HepG2 (cell line): ENCODE results near the gene SORBS2. TPM values are rescaled to one million over a fixed set of nuclear protein-coding genes. Genes with fewer than 3 reads are reported as not detected.

ENCODE experiments used
- ARID2 ChIP-seq: sonication (generic); formaldehyde crosslinking; IDR thresholded peaks from 2 replicates; pipeline ENCODE4 v1.8.1; 2022; ENCODE audit warnings: mild to moderate bottlenecking, missing genetic modification reagents, borderline replicate concordance
- ERF ChIP-seq: IDR thresholded peaks from 2 replicates; pipeline ENCODE4 v1.6.1; 2018; ENCODE audit warnings: missing biosample characterization, missing genetic modification reagents
- MAFF ChIP-seq: IDR thresholded peaks from 2 replicates; pipeline ENCODE4 v1.6.1; 2011; ENCODE audit warnings: low read depth, low read length, improper control_type of control experiment
- MED1 ChIP-seq: sonication (generic); formaldehyde crosslinking; IDR thresholded peaks from 2 replicates; pipeline ENCODE4 v1.4.0; 2020; ENCODE audit warnings: missing genetic modification reagents
- NFATC3 ChIP-seq: sonication (generic); formaldehyde crosslinking; IDR thresholded peaks from 2 replicates; pipeline ENCODE4 v1.5.1; 2020; ENCODE audit warnings: mild to moderate bottlenecking, missing genetic modification reagents
- NKX3-1 ChIP-seq: sonication (generic); formaldehyde crosslinking; IDR thresholded peaks from 2 replicates; pipeline ENCODE4 v1.5.0; 2020; ENCODE audit warnings: missing genetic modification reagents
- PTBP1 ChIP-seq: fragments of 200-400 bp; formaldehyde crosslinking; IDR thresholded peaks from 2 replicates; pipeline ENCODE4 v1.6.1; 2018; ENCODE audit warnings: low read length, low read depth; ENCODE audit not compliant: poor library complexity, severe bottlenecking
- SAP130 ChIP-seq: IDR thresholded peaks from 2 replicates; pipeline ENCODE4 v1.6.1; 2016; ENCODE audit warnings: low read depth
- SOX6 ChIP-seq, 2 experiments: fragments of 450-650 bp in 1 of 2; sonication (generic) in 1 of 2; formaldehyde crosslinking in 1 of 2; IDR thresholded peaks; 2 replicates each; pipeline versions ENCODE4 v1.4.0 to v1.6.1; 2017 to 2020; ENCODE audit warnings: antibody characterized with exemption in 1 of 2, mild to moderate bottlenecking in 1 of 2, missing genetic modification reagents in 1 of 2
- TARDBP ChIP-seq: sonication (generic); formaldehyde crosslinking; IDR thresholded peaks from 2 replicates; pipeline ENCODE4 v1.8.0; 2022; ENCODE audit warnings: mild to moderate bottlenecking, missing genetic modification reagents
- YEATS2 ChIP-seq: sonication (generic); formaldehyde crosslinking; IDR thresholded peaks from 2 replicates; pipeline ENCODE4 v1.4.0; 2020; ENCODE audit warnings: missing genetic modification reagents, borderline replicate concordance
- ZBED4 ChIP-seq: sonication (generic); formaldehyde crosslinking; IDR thresholded peaks from 2 replicates; pipeline ENCODE4 v1.4.0; 2020; ENCODE audit warnings: missing genetic modification reagents, borderline replicate concordance
- ZFY ChIP-seq: sonication (generic); formaldehyde crosslinking; IDR thresholded peaks from 2 replicates; pipeline ENCODE4 v1.4.0; 2020; ENCODE audit warnings: missing genetic modification reagents
- ZNF670 ChIP-seq: sonication (generic); formaldehyde crosslinking; IDR thresholded peaks from 2 replicates; pipeline ENCODE4 v1.8.0; 2022; ENCODE audit warnings: mild to moderate bottlenecking, missing genetic modification reagents, borderline replicate concordance
- polyA plus RNA-seq, 8 experiments: library from polyadenylated mRNA; depleted of rRNA in 3 of 8; stranded (reverse) in 7 of 8; unstranded in 1 of 8; fragments of >200 nt; fragmentation: Illumina TruSeq in 4 of 8; extraction: Trizol in 4 of 8; gene quantifications; 2 replicates each; pipeline versions ENCODE4 v1.2.1 to v1.2.3, GENCODE V29; 2011 to 2016; ENCODE audit warnings: low read depth in 4 of 8, missing spikeins in 1 of 8, mixed read lengths in 1 of 8; ENCODE audit not compliant: insufficient read depth in 1 of 8
- total RNA-seq, 5 experiments: library from RNA; depleted of rRNA; stranded (reverse); fragments of >200 nt; fragmentation: Illumina TruSeq; extraction: Trizol; gene quantifications; 2 replicates each; pipeline ENCODE4 v1.2.3, GENCODE V29; 2016; ENCODE audit warnings: low read depth in 1 of 5
- TF ChIP-seq, protein P1 (sequence below): IDR thresholded peaks from 2 replicates; pipeline ENCODE4 v1.6.1; 2016
- TF ChIP-seq, protein P2 (sequence below): sonication (generic); formaldehyde crosslinking; IDR thresholded peaks from 2 replicates; pipeline ENCODE4 v1.5.1; 2020; ENCODE audit warnings: mild to moderate bottlenecking, moderate library complexity, missing genetic modification reagents
- TF ChIP-seq, protein P3 (sequence below): IDR thresholded peaks from 2 replicates; pipeline ENCODE4 v1.6.1; 2012; ENCODE audit warnings: low read depth, low read length, improper control_type of control experiment
- TF ChIP-seq, protein P4 (sequence below): sonication (generic); formaldehyde crosslinking; IDR thresholded peaks from 2 replicates; pipeline ENCODE4 v1.5.1; 2020; ENCODE audit warnings: mild to moderate bottlenecking, missing genetic modification reagents, moderate library complexity

The SORBS2 gene
- total and polyA plus RNA-seq, 2 of the 13 experiments (the other 11 are each of a cell fraction or from before 2014, with no cell fraction given) = 25.0 to 80.5 TPM

GRCh38 chr4:185712350-185713024 is 99.5 kb downstream of the SORBS2 start (continued):
- TF ChIP-seq NKX3-1 (no peak), MED1 (peak; percentile 75), MAFF (no peak), ERF (0 out of 2 replicates have a peak, but pooled peaks have one; percentile 5), PTBP1 (no peak), YEATS2 (CRISPR knock-in tag) (0 out of 2 replicates have a peak, but pooled peaks have one; percentile 6), SAP130 (CRISPR knock-in tag) (peak; percentile 45), NFATC3 (CRISPR knock-in tag) (no peak), ZBED4 (peak; percentile 29; the same call in 1 of the 2 replicates), ZNF670 (no peak), ZFY (CRISPR knock-in tag) (peak; percentile 58), ARID2 (CRISPR knock-in tag) (no peak), TARDBP (CRISPR knock-in tag) (peak; percentile 59; the same call in 1 of the 2 replicates), SOX6 (IDR thresholded peaks at IDR 0.05) (no peak), SOX6 (CRISPR knock-in tag; IDR thresholded peaks at IDR 0.05) (peak; percentile 79)
- TF ChIP-seq, protein P1, sequence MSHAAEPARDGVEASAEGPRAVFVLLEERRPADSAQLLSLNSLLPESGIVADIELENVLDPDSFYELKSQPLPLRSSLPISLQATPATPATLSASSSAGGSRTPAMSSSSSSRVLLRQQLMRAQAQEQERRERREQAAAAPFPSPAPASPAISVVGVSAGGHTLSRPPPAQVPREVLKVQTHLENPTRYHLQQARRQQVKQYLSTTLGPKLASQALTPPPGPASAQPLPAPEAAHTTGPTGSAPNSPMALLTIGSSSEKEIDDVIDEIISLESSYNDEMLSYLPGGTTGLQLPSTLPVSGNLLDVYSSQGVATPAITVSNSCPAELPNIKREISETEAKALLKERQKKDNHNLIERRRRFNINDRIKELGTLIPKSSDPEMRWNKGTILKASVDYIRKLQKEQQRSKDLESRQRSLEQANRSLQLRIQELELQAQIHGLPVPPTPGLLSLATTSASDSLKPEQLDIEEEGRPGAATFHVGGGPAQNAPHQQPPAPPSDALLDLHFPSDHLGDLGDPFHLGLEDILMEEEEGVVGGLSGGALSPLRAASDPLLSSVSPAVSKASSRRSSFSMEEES (CRISPR knock-in tag) = peak; percentile 46; the same call in 1 of the 2 replicates
- TF ChIP-seq, protein P2, sequence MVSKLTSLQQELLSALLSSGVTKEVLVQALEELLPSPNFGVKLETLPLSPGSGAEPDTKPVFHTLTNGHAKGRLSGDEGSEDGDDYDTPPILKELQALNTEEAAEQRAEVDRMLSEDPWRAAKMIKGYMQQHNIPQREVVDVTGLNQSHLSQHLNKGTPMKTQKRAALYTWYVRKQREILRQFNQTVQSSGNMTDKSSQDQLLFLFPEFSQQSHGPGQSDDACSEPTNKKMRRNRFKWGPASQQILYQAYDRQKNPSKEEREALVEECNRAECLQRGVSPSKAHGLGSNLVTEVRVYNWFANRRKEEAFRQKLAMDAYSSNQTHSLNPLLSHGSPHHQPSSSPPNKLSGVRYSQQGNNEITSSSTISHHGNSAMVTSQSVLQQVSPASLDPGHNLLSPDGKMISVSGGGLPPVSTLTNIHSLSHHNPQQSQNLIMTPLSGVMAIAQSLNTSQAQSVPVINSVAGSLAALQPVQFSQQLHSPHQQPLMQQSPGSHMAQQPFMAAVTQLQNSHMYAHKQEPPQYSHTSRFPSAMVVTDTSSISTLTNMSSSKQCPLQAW (CRISPR knock-in tag) = peak; percentile 50; the same call in 1 of the 2 replicates
- TF ChIP-seq, protein P3, sequence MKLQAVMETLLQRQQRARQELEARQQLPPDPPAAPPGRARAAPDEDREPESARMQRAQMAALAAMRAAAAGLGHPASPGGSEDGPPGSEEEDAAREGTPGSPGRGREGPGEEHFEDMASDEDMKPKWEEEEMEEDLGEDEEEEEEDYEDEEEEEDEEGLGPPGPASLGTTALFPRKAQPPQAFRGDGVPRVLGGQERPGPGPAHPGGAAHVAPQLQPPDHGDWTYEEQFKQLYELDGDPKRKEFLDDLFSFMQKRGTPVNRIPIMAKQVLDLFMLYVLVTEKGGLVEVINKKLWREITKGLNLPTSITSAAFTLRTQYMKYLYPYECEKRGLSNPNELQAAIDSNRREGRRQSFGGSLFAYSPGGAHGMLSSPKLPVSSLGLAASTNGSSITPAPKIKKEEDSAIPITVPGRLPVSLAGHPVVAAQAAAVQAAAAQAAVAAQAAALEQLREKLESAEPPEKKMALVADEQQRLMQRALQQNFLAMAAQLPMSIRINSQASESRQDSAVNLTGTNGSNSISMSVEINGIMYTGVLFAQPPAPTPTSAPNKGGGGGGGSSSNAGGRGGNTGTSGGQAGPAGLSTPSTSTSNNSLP = peak; percentile 52; the same call in 1 of the 2 replicates
- TF ChIP-seq, protein P4, sequence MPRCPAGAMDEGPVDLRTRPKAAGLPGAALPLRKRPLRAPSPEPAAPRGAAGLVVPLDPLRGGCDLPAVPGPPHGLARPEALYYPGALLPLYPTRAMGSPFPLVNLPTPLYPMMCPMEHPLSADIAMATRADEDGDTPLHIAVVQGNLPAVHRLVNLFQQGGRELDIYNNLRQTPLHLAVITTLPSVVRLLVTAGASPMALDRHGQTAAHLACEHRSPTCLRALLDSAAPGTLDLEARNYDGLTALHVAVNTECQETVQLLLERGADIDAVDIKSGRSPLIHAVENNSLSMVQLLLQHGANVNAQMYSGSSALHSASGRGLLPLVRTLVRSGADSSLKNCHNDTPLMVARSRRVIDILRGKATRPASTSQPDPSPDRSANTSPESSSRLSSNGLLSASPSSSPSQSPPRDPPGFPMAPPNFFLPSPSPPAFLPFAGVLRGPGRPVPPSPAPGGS (CRISPR knock-in tag) = no peak
